ENCODE data around the gene OR8G5.

GRCh38 chr11:124214027-124214426 is 42.1 kb upstream of the OR8G5 start:
- TF ChIP-seq TAF1 (IDR thresholded peaks at IDR 0.05; ENCODE audit: low read depth) (no peak), CTCF (IDR thresholded peaks at IDR 0.05; ENCODE audit: poor library complexity, severe bottlenecking) (no peak), SMC3 (conservative IDR thresholded peaks at IDR 0.05; ENCODE audit: poor library complexity) (no peak), EZH2 (IDR thresholded peaks at IDR 0.05; ENCODE audit: borderline replicate concordance, insufficient read depth, low read length, poor library complexity, severe bottlenecking) (no peak), EP300 (conservative IDR thresholded peaks at IDR 0.05; ENCODE audit: poor library complexity, severe bottlenecking) (no peak)

Data from neural cell (in vitro differentiated cells).